Measurements from ENCODE around the gene CIRBP. TPM values are rescaled to one million over a fixed set of nuclear protein-coding genes. Genes with fewer than 3 reads are reported as not detected.
A peak's percentile ranks its signal among the peaks of the same experiment; 100 is the strongest.

The CIRBP gene
- total and polyA plus RNA-seq, 2 of the 13 experiments (the other 11 are each of a cell fraction or from before 2014, with no cell fraction given), result 133 to 140 TPM

GRCh38 chr19:1315470-1316166 lies 46.5 kb downstream of the CIRBP start (continued):
- TF ChIP-seq UBTF (CRISPR knock-in tag; IDR thresholded peaks at IDR 0.05), result peak; percentile 61; the same call in 1 of the 2 replicates
- TF ChIP-seq MAZ (IDR thresholded peaks at IDR 0.05; ENCODE audit: borderline replicate concordance, low read depth, low read length), result peak; percentile 98
- TF ChIP-seq MAZ (CRISPR knock-in tag; IDR thresholded peaks at IDR 0.05; ENCODE audit: low read depth), result peak; percentile 98
- no peak for TF ChIP-seq ZNF160 (CRISPR knock-in tag; IDR thresholded peaks at IDR 0.05)
- no peak for TF ChIP-seq MZF1 (CRISPR knock-in tag; IDR thresholded peaks at IDR 0.05; ENCODE audit: borderline replicate concordance)
- TF ChIP-seq ZNF235 (CRISPR knock-in tag; IDR thresholded peaks at IDR 0.05; ENCODE audit: borderline replicate concordance), result no peak
- TF ChIP-seq HDAC2 (CRISPR knock-in tag; IDR thresholded peaks at IDR 0.05), result 0 out of 2 replicates have a peak, but pooled peaks have one; percentile 24
- no peak for TF ChIP-seq TOE1 (CRISPR knock-in tag; IDR thresholded peaks at IDR 0.05)
- no peak for TF ChIP-seq ETS1 (CRISPR knock-in tag; IDR thresholded peaks at IDR 0.05)
- no peak for TF ChIP-seq ARID2 (CRISPR knock-in tag; IDR thresholded peaks at IDR 0.05; ENCODE audit: borderline replicate concordance)
- no peak for TF ChIP-seq BCLAF1 (IDR thresholded peaks at IDR 0.05)
- TF ChIP-seq AKNA (CRISPR knock-in tag; IDR thresholded peaks at IDR 0.05; ENCODE audit: borderline replicate concordance), result no peak
- TF ChIP-seq ZNF615 (CRISPR knock-in tag; IDR thresholded peaks at IDR 0.05; ENCODE audit: borderline replicate concordance), result no peak
- no peak for TF ChIP-seq GATA4 (IDR thresholded peaks at IDR 0.05; ENCODE audit: borderline replicate concordance, low read depth)
- TF ChIP-seq ZBTB7B (CRISPR knock-in tag; IDR thresholded peaks at IDR 0.05), result peak; percentile 54; the same call in 1 of the 2 replicates

Data from HepG2 (cell line).